HG03139 (cell line): Measurements from ENCODE around the gene ASCC2.
"Not testable (repeated sequence)": the region's sequence is repeated elsewhere in the genome, so short reads cannot be mapped to it uniquely, and the experiment has no call there.

ENCODE experiments used
- ATAC-seq: cut with Tn5 transposase; IDR thresholded peaks from one replicate; pipeline ENCODE4 v1.9.1; 2021; ENCODE audit not compliant: unreplicated experiment

ASCC2 gene

DNA sequence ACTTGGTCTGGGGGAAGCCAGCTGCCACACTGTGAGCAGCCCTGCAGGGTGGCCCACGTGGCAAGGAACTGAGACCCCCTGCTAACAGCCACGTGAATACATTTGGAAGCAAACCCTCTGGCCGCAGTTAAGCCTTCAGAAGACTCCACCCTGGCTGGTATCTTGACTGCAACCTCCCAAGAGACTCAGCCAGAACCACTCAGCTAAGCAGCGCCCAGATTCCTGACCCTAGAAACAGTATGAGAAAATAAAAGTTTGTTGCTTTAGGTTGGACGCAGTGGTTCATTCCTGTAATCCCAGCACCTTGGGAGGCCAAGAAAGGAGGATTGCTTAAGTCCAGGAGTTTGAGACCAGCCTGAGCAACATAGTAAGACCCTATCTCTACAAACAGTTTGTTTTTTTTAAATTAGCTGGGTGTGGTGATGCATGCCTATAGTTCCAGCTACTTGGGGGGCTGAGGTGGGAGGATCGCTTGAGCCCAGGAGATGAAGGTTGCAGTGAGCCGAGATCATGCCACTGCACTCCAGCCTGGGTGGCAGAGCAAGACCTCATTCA lies 79.9 kb downstream of the ASCC2 start:
- ATAC-seq, result no peak

- ATAC-seq, result no peak
These were observed 81.0 kb downstream of the ASCC2 start for GRCh38 chr22:29757096-29757495.

DNA sequence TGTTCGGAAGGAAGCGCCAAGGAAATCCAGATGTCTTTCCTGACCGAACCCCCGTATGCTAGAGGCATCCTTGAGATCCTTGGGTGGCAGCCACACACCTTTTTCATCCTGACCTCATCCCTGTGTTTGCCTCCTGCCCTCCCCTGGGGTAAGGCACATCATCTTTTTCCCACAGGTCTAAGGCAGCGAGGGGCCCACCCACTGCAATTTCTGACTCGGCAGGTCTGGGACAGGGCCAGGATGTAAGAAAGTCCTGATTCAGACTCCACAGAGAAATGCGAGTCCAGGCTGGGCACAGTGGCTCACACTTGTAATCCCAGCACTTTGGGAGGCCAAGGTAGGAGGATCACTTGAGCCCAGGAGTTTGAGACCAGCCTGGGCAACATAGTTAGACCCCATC lies 81.7 kb downstream of the ASCC2 start:
- ATAC-seq, result no peak

- no peak for ATAC-seq
These were observed 82.2 kb downstream of the ASCC2 start for GRCh38 chr22:29755889-29756288.

GRCh38 chr22:29754658-29755395 lies 83.2 kb downstream of the ASCC2 start:
- not testable (repeated sequence) for ATAC-seq

GRCh38 chr22:29753808-29754657 lies 84.0 kb downstream of the ASCC2 start:
- ATAC-seq, result no peak

DNA sequence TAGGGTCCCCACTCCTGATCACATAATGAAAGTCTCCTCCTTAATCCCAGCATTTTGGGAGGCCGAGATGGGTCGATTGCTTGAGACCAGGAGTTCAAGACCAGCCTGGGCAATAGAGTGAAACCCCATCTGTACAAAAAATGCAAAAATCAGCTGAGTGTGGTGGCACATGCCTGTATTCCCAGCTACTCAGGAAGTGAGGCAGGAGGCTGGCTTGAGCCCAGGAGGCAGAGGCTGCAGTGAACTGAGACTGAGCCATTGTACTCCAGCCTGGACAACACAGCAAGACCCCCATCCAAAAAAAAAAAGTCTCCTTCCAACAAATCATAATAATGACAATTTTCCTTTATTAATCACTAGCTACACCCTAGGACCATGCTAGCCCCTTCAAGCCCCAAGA lies 86.4 kb downstream of the ASCC2 start:
- no peak for ATAC-seq

DNA sequence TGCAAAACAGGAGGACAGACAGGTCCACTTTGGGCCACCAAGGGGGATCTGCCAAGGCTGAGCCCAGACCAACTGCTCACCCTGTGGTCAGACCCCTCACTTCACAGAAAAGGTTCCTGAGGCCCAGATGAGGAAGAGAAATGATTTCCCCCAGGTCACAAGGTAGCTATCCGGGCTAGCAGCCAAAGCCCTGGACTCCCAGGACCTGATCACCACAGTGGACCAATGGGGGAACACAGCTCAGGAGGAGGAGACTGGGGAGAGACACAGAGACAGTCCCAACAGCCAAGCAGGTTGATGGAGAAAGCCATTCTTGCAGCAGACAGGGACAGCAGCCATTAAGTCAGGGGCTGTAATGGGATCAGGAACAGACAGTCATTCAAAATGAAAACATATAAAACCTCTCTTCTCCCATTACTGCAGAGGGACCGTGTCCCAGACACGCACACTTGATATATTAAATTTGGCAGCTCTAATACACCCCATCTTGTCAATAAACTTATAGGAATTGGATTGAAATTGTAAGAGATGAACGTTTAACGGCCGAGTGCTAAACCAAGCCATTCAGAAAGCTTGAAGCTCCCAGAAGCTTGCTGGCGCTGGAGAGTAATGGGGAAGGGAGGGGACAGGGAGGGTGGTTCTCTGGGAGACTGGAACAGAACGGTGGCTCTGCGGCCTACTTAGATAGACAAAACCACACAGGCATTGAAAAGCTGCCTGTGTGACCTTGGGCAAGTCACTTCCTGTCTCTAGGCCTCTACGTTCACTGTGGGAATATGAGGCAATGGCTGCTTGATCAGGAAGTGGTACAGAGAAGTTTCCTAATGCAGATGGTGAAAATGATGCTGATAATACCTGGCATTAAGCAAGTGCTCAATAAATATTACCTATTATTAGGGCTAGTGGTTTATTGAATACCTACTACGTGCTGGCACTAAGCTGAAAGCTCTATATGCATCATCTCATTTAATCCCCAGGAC lies 87.2 kb downstream of the ASCC2 start:
- ATAC-seq, result no peak

DNA sequence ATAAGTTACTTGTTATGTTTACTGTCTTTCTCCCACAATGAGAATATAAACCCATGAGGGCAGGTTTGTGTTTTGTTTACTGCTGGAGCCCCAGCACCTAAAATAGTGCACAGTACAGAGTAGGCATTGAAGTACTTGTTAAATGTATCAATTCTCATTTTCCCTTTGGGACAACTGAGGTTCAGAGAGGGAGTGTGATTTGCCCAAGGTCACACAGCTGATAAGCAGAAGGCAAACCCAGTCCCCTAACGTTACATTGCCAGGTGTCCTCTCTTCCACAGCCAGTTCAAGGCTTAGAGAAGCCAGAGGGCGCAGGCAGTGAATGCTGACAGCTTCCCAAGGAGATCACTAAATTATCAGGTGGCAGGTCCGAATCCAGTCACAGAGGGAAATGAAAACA lies 88.0 kb downstream of the ASCC2 start:
- ATAC-seq, result no peak

GRCh38 chr22:29748248-29748893 lies 89.7 kb downstream of the ASCC2 start:
- ATAC-seq, result no peak

DNA sequence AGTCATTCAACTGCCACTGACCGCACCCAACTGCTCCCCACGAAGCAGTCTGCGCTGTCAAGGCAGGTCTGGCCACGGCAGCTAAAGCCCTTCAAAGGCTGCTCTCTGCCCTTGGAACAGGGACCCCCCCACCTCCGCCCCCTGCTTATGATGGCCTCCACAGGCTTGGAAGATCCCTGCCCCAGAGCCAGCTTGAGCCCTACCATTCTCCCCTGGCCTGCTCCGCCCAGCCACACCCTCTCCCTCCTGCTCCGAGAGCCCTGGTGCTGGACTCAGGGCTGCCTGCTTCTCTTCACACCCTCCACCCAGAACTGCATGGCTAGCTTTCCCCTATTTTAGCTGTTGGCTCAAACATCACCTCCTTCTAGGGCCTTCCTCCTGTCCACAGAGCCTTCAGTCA lies 90.2 kb downstream of the ASCC2 start:
- no peak for ATAC-seq

GRCh38 chr22:29744902-29745301 lies 93.2 kb downstream of the ASCC2 start:
- no peak for ATAC-seq

DNA sequence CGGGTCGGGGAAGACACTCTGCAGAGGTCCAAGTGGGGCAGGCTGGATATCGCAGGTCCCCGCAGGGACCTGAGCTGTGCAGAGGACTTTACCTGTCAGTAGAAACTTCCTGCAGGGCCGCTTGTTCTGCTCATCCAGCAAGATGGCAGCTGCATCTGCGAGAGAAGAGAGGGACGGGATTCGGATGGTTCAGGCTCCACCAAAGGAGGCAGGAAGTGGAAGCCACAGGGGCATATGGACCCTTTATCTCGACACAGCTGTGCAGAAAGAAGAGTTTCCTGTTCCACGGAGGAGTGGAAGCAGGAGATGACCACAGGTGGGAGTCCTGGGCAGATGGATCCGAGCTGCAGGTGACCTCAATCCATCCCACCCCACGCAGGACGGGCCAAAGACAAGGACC lies 95.7 kb downstream of the ASCC2 start:
- ATAC-seq, result no peak

DNA sequence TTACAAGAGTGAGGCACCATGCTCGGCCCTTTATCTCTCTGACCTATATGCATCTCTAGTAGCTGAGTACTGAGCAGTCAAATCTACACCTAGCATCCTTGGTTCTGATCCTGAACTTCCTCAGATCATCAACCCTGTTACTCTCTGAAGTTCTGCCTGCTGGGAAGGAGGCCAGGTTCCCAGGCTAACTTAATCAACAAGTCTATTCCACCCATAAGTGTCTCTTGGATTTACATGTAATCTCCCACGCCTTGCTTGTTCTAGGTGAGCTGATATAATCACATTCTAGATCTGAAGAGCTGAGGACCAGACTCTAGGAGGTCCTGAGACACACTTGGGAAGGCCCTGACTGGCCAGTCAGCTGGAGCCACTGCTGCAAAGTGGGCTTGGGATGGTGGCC lies 96.1 kb downstream of the ASCC2 start:
- no peak for ATAC-seq

GRCh38 chr22:29740216-29740615 lies 97.9 kb downstream of the ASCC2 start:
- no peak for ATAC-seq

GRCh38 chr22:29739346-29739875 lies 98.7 kb downstream of the ASCC2 start:
- ATAC-seq, result no peak
